ENCODE data around the gene TMEM255B. TPM values are rescaled to one million over a fixed set of nuclear protein-coding genes. Genes with fewer than 3 reads are reported as not detected.
"Not testable (repeated sequence)": the region's sequence is repeated elsewhere in the genome, so short reads cannot be mapped to it uniquely, and the experiment has no call there.

Gene TMEM255B
- 9.8 TPM for total RNA-seq
- long read RNA-seq, full-length matches to known transcripts, result 2 of 5 reads
- long read RNA-seq, partial matches to known transcripts, result 0 of 5 reads
- long read RNA-seq, other reads (novel, unspliced or antisense), result 3 of 5 reads

DNA sequence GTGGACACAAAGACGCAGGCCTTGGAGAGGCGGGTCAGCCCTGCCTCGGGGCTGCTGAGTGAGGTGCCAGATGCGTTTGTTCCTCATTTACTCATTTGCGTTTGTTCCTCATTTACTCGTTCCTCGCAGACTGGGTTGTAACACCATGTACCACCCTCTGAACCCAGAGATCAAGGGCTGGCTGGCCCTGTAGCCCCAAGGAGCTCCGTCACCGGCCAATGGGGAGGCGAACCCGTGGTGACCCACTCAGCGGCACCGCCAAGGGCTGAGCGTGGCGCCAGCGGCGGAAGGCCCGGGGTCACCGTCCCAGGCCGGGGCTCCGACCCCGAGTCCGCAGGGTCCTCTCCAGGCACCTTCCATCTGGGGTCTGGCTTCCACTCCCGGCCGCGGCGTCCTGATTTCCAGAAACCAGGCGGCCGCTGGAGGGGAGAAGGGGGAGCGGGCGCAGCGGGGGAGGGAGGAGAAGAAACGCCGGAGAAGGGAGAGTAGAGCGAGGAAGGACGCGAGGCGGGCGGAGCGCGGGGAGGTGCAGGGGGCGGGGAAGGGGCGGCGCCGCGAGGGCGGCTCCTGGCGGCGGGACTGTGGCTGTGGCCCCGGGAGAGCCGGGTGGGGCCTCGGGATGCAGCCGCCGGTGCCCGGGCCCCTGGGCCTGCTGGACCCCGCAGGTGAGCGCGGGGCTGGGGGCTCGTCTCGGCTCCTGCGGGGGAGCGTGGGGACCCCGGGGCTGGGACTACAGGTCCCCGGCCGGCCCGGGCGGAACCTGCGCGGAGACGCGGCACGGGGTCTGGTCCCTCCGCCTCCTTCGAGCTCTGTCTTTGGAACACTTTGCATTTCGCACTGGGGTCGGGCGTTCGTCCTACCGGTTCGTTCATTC lies at the start of gene TMEM255B:
TMEM255B (plus strand) TSS at position 576 of the 874 bp plus-strand sequence; CDS start at position 620, 44 bp downstream.
- intact Hi-C loops (cut with DNase I), result no loop called here
- DNase-seq (ENCODE audit: missing footprints) (peak; percentile 95), ATAC-seq (peak; percentile 97)

DNA sequence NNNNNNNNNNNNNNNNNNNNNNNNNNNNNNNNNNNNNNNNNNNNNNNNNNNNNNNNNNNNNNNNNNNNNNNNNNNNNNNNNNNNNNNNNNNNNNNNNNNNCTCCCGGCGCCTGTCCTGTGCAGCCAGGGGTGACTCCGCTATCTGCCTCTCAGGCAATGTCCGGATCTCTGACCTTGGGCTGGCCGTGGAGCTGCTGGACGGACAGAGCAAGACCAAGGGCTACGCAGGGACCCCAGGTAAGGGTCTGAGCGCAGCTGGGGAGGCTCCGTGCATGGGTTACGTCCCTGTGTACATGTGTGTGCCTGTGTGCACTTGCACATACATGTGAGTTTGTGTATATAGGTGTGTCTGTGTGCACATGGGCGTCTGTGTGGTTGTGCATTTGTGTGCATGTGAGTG lies 36.1 kb upstream of the TMEM255B start:
- ATAC-seq (no peak), DNase-seq (ENCODE audit: missing footprints) (peak; percentile 57)
- intact Hi-C loops (cut with DNase I), result no loop called here

DNA sequence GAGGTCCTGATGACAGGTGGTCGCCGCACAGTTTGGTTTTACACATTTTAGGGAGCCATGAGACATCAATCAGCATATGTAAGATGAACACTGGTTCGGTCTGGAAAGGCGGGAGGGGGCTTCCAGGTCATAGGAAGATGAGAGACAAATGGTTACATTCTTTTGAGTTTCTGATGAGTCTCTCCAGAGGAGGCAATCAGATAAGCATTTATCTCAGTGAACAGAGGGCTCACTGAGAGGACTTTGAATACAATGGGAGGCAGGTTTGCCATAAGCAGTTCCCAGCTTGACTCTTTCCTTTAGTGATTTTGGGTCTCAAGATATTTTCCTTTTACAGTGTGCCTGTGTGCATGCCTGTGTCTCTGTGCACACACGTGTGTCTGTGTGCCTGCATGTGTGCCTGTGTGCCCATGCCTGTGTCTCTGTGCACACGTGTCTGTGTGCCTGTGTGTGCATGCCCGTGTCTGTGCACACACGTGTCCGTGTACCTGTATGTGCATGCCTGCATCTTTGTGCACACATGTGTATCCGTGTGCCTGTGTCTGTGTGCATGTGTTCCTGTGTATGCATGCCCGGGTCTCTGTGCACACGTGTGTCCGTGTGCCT lies 35.5 kb upstream of the TMEM255B start:
- DNase-seq (ENCODE audit: missing footprints) (peak; percentile 45), ATAC-seq (peak; percentile 17)

DNA sequence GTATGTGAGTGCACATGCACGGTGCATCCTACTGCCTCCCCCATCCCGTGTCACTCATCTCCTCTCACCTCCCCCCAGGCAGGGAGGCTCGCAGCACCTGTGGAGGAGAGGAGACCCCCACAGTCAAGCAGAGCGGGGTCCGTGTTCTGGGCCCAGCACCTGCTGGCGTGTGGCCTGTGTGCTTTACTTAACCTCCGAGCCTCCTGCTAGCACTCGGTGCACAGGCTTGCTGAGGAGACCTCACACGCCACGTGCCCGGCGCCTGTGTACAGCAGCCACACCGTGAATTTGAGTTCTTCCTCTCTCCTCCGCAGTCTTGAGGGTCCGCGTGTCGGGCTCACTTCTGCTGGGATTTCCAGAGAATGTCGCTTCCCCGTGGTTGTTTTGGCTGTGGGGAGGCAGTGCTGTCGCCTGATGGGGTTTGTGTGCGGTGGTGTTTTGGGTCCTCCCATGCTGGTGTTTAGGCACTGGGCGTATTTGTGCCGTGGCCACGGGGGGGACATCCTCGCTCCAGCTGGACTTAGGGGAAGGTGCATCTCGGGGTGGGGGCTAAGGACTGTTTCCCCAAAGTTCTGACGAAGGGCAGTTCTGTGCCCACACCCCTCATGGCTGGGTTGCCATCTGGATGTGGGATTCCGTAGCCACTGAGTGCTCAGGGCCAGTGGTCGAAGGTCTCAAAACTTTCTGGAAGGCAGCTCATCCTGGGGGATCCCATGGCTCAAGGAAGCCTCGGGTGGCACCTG lies 34.8 kb upstream of the TMEM255B start:
- ATAC-seq (peak; percentile 6), DNase-seq (ENCODE audit: missing footprints) (peak; percentile 70)
- intact Hi-C loops (cut with DNase I), result no loop called here

More for the DNA sequence above, 35.5 kb upstream of the TMEM255B start:
- intact Hi-C loops (cut with DNase I), result no loop called here

DNA sequence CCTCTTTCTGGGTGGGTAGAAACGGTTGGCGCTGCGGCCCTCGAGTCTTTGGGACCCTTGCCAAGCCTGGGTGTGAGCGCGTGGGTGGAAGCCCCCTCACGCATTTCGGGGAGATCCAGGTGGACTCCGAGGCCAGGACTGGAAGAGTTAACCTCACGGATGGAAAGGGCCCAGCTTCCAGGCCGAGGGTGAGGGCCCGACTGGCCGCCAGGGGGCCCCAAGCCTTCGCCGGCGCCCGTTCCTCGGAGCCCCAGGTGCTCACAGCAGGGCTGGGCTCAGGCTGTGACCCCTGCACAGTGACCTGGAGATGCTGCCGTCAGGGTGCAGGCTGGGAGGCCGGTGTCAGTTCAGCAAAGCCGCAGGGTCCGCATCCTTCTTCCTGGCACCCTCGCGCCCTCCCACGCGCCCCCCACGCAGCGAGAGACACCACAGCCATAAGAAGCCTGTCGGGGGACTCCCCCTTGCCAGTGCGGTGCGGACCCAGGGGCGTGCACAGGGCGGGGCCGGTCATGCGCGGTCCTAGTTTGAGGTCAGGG lies 34.2 kb upstream of the TMEM255B start:
- peak; percentile 92 for ATAC-seq
- DNase-seq (ENCODE audit: missing footprints), result peak; percentile 87
- intact Hi-C loops (cut with DNase I), result no loop called here

DNA sequence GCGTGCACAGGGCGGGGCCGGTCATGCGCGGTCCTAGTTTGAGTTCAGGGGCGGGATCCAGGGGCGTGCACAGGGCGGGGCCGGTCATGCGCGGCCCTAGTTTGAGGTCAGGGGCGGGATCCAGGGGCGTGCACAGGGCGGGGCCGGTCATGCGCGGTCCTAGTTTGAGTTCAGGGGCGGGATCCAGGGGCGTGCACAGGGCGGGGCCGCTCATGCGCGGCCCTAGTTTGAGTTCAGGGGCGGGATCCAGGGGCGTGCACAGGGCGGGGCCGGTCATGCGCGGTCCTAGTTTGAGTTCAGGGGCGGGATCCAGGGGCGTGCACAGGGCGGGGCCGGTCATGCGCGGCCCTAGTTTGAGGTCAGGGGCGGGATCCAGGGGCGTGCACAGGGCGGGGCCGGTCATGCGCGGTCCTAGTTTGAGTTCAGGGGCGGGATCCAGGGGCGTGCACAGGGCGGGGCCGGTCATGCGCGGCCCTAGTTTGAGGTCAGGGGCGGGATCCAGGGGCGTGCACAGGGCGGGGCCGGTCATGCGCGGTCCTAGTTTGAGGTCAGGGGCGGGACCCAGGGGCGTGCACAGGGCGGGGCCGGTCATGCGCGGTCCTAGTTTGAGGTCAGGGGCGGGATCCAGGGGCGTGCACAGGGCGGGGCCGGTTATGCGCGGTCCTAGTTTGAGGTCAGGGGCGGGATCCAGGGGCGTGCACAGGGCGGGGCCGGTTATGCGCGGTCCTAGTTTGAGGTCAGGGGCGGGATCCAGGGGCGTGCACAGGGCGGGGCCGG lies 33.5 kb upstream of the TMEM255B start:
- intact Hi-C loops (cut with DNase I); ATAC-seq: not testable (repeated sequence)
- peak; percentile 70 for DNase-seq (ENCODE audit: missing footprints)

DNA sequence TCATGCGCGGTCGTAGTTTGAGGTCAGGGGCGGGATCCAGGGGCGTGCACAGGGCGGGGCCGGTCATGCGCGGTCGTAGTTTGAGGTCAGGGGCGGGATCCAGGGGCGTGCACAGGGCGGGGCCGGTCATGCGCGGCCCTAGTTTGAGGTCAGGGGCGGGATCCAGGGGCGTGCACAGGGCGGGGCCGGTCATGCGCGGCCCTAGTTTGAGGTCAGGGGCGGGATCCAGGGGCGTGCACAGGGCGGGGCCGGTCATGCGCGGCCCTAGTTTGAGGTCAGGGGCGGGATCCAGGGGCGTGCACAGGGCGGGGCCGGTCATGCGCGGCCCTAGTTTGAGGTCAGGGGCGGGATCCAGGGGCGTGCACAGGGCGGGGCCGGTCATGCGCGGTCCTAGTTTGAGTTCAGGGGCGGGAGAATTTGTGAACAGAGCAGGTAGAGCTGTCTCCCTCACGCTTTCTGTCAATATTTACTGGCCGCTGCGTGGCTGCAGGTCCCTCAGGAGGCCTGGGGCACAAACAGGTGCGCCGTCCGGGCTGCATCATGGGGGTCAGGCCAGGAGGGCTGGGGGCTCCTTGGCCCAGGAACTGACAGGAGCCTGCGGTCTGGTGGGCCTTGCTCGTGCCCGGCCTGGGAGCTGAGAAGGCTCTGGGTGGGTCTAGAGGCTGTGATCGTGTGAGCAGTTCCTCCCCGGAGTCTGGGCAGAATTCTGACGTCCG lies 32.8 kb upstream of the TMEM255B start:
- intact Hi-C loops (cut with DNase I); ATAC-seq: not testable (repeated sequence)
- peak; percentile 70 for DNase-seq (ENCODE audit: missing footprints)

DNA sequence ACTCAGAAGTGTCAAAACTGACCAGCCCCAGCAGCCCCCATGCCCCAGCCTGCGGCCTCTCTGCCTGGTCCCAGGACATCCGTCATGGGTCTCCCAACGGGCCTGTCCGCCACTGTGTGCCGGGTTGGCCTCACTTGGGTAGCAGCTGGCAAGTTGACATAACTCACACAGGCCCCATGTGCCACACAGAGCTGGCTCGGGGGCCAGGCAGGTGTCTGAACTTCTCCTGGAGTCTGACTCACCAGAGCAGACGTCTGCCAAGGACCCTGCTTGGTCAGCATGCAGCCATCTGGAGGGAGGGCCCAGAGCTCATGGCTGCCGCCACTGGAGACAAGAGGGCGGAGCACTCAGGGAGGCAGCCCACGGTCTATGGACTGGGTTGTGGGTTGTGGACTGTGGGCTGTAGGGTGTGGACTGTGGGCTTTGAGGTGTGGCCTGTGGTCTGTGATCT lies 32.0 kb upstream of the TMEM255B start:
- ATAC-seq (no peak), DNase-seq (ENCODE audit: missing footprints) (peak; percentile 63)

DNA sequence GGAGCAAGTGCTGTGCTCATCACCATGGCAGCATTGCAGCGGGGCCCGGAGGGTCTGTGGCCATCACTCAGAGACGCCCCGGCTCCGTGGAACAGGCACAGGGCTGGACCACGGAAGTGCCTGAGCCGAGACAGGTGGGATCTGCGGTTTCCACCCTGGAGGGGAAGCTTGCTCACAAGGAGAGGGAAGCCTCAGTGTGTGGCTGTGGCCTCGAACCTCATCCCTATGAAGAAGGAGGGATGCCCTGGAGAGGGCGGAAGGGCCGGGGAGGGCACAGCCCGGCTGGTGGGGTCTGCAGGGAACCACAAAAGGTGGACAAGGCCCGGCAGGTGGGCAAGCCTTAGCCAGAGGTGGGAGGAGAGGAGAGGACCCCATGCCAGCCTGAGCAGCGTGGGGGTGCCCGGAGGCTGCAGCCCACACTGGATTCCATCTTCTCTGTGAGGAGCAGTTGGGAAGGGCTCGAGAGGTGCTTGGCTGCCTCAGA lies 30.4 kb upstream of the TMEM255B start:
- ATAC-seq (no peak), DNase-seq (ENCODE audit: missing footprints) (peak; percentile 50)
- intact Hi-C loops (cut with DNase I), result no loop called here

More for the DNA sequence above, 32.0 kb upstream of the TMEM255B start:
- intact Hi-C loops (cut with DNase I), result no loop called here

DNA sequence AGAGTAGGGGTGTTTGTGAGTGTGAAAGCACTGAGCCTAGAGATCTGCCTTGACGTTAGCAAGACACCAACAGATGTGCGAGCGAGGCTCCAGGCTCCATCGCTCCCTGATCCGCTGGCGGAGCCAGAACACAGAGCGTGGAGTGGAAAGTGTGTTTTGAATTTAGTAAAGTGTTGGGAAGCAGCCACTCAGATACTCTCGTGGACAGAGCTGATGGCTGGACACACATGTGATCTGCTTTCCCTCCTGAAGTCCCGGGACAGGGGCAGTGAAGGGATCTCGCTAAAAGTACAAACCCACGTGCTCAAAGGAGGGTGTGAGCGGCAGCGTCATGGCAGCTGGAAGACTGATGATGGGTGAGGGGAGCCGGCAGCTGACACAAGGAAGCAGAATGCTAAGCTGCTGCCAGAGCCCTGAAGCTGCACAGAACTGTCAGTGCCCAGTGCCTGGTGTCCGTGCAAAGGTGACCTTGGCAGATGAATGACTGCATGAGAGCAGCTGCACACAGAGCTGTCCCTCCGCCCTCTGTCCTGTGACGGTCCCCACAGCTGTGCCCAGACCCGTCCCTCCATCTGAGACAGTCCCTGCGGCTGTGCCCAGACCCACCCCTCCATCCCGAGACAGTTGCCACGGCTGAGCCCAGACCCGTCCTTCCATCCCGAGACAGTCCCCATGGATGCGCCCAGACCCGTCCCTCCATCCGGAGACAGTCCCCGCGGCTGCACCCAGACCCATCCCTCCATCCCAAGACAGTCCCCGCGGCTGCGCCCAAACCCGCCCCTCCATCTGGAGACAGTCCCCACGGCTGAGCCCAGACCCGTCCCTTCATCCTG lies 29.6 kb upstream of the TMEM255B start:
- peak; percentile 41 for ATAC-seq
- intact Hi-C loops (cut with DNase I), result no loop called here
- peak; percentile 74 for DNase-seq (ENCODE audit: missing footprints)

DNA sequence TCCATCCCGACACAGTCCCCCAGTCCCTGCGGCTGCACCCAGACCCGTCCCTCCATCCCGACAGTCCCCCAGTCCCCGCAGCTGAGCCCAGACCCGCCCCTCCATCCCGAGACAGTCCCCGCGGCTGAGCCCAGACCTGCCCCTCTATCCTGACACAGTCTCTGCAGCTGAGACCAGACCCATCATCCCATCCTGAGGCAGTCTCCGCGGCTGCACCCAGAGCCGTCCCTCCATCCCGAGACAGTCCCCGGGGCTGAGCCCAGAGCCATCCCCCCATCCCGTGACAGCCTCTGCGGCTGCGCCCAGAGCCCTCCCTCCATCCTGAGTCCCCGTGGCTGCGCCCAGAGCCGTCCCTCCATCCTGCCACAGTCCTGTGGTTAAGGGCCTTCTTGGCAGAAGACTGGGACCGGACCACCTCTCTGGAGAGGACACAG lies 28.8 kb upstream of the TMEM255B start:
- DNase-seq (ENCODE audit: missing footprints), result no peak
- intact Hi-C loops (cut with DNase I), result no loop called here
- ATAC-seq, result no peak

DNA sequence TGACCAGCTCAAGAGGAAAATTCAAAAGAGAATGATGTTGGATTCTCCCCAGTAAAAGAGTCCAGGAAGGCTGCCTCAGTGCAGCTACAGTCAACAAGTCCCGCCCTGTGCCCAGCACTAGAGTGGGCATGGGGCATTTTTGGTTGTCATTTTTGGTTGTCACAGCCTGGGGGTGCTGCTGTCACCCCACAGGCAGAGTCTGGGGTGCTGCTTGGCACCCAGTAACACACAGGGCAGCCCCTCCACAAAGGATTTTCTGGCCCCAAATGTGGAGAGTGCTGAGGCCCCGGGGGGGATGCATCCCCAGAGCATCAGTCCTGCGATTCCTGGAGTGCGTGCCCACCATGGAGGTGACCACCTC lies 28.2 kb upstream of the TMEM255B start:
- no peak for ATAC-seq
- no peak for DNase-seq (ENCODE audit: missing footprints)
- intact Hi-C loops (cut with DNase I), result no loop called here

DNA sequence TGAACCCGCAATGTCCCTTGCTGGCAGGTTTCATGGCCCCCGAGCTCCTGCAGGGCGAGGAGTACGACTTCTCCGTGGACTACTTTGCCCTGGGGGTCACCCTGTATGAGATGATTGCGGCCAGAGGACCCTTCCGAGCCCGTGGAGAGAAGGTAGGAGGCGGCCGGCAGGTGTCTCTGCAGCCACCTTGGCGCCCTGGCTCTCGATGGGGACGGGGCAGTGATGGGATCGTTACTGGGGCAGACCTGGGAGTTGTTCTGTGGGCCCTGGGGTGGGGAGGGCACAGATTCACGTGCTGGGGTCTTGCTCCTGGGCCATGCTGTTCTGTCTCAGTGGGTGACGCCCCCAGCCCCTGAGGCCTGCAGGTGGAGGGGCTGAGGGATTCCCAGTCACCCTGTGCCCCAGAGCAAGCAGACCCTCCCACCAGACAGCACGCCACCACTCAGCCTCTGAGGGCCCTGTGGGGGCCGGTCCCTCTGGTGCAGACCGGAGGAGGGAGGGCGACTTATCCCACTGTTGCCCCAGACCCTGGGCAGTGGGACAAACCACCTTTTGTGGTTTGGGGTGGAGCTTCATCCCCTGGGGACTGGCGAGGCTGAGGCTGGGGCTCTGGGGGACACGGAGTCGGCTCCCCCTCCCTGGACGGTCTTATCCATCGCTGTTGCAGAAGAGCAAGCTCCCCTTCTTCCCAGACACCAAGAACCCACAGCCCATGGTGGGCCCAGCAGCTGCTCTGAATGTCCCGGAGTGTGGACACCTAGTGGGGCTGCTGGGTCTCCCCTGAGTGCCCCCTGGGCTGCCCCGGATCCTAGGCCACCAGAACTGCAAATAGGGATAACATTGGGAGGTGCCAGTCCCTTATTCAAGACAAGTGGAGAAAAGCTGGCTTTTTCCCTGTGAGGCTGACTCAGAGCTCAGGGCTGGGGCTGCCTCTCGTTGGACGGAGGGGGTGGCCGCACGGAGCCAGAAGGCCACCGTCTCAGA lies 27.5 kb upstream of the TMEM255B start:
- intact Hi-C loops (cut with DNase I), result no loop called here
- no peak for ATAC-seq
- DNase-seq (ENCODE audit: missing footprints), result peak; percentile 54

DNA sequence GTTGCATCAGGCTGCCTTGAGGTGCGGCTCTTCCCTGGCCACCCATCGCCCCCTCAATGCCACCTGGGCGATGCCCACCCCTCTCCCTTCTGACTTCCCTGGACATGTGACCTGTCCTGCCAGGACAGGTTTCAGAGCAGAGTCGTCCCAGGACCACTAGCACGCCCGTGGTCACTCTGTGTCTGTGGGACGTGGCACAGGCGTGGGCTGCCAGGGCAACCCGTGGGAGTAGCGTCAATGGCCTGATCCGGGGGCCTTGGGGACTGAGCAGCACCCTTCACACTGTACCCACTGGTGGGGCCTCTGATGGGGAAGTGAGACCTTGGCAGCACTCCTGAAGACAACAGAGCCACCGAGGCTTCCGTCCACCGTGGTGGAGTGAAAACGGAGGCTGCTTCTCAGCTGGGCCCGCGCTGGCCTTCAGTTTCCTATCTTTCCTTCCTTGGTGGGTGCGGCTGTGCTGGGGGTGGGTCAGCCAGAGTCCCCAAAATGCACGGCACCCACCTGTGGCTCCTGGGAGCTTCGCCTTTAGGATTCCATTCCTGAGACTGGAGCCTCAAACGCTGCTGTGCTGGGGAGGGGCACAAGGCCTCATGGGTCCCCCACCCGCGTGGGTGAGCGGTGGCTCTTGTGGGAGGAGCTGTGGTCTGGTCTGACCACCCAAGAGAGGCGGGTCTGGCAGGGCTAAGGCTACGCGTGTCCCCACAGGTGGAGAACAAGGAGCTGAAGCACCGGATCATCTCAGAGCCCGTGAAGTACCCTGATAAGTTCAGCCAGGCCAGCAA lies 26.7 kb upstream of the TMEM255B start:
- intact Hi-C loops (cut with DNase I), result no loop called here
- DNase-seq (ENCODE audit: missing footprints) (peak; percentile 60), ATAC-seq (no peak)
